HepG2 (cell line): ENCODE data around the gene HUNK. TPM values are rescaled to one million over a fixed set of nuclear protein-coding genes. Genes with fewer than 3 reads are reported as not detected.

Source experiments
- BHLHE40 ChIP-seq: IDR thresholded peaks from 2 replicates; pipeline ENCODE4 v1.6.1; 2011; ENCODE audit warnings: low read length, improper control_type of control experiment
- FOXO4 ChIP-seq: sonication (generic); formaldehyde crosslinking; conservative IDR thresholded peaks from 2 replicates; pipeline ENCODE4 v1.8.1; 2023; ENCODE audit warnings: missing genetic modification reagents
- HMG20B ChIP-seq: conservative IDR thresholded peaks from 2 replicates; pipeline ENCODE4 v1.6.1; 2016; ENCODE audit warnings: missing genetic modification reagents, missing compliant biosample characterization
- HMGA1 ChIP-seq: sonication (generic); formaldehyde crosslinking; conservative IDR thresholded peaks from 2 replicates; pipeline ENCODE4 v1.4.0; 2020; ENCODE audit warnings: missing genetic modification reagents
- MED1 ChIP-seq: sonication (generic); formaldehyde crosslinking; IDR thresholded peaks from 2 replicates; pipeline ENCODE4 v1.4.0; 2020; ENCODE audit warnings: missing genetic modification reagents
- MED13 ChIP-seq: sonication (generic); formaldehyde crosslinking; IDR thresholded peaks from 2 replicates; pipeline ENCODE4 v1.5.0; 2020; ENCODE audit warnings: missing genetic modification reagents
- NR0B2 ChIP-seq: sonication (generic); formaldehyde crosslinking; IDR thresholded peaks from 2 replicates; pipeline ENCODE4 v1.4.0; 2020; ENCODE audit warnings: mild to moderate bottlenecking, missing genetic modification reagents
- ONECUT2 ChIP-seq: sonication (generic); formaldehyde crosslinking; IDR thresholded peaks from 2 replicates; pipeline ENCODE4 v1.4.0; 2020; ENCODE audit warnings: missing genetic modification reagents
- PHF21A ChIP-seq: sonication (generic); formaldehyde crosslinking; IDR thresholded peaks from 2 replicates; pipeline ENCODE4 v1.5.0; 2020; ENCODE audit warnings: mild to moderate bottlenecking, missing genetic modification reagents
- PITX1 ChIP-seq: sonication (generic); formaldehyde crosslinking; IDR thresholded peaks from 2 replicates; pipeline ENCODE4 v1.5.1; 2020; ENCODE audit warnings: mild to moderate bottlenecking, missing genetic modification reagents
- POGK ChIP-seq: sonication (generic); formaldehyde crosslinking; conservative IDR thresholded peaks from 2 replicates; pipeline ENCODE4 v1.8.0; 2022; ENCODE audit warnings: mild to moderate bottlenecking, moderate library complexity, missing genetic modification reagents
- PRDM4 ChIP-seq: sonication (generic); formaldehyde crosslinking; IDR thresholded peaks from 2 replicates; pipeline ENCODE4 v1.9.0; 2021; ENCODE audit warnings: missing genetic modification reagents, borderline replicate concordance
- SMC3 ChIP-seq: IDR thresholded peaks from 2 replicates; pipeline ENCODE4 v1.6.1; 2011; ENCODE audit warnings: low read length, improper control_type of control experiment
- U2AF2 ChIP-seq: fragments of 200-400 bp; formaldehyde crosslinking; IDR thresholded peaks from 2 replicates; pipeline ENCODE4 v1.6.1; 2017; ENCODE audit warnings: low read depth, mild to moderate bottlenecking, low read length
- ZBTB2 ChIP-seq: sonication (generic); formaldehyde crosslinking; IDR thresholded peaks from 2 replicates; pipeline ENCODE4 v1.8.0; 2022; ENCODE audit warnings: low read depth, missing genetic modification reagents
- ZNF138 ChIP-seq: sonication (generic); formaldehyde crosslinking; IDR thresholded peaks from 2 replicates; pipeline ENCODE4 v1.5.0; 2020; ENCODE audit warnings: mild to moderate bottlenecking, low read depth, missing genetic modification reagents
- ZNF160 ChIP-seq: sonication (generic); formaldehyde crosslinking; IDR thresholded peaks from 2 replicates; pipeline ENCODE4 v1.8.0; 2022; ENCODE audit warnings: mild to moderate bottlenecking, inconsistent platforms, missing genetic modification reagents
- ZNF382 ChIP-seq: sonication (generic); formaldehyde crosslinking; IDR thresholded peaks from 2 replicates; pipeline ENCODE4 v1.5.0; 2020; ENCODE audit warnings: missing genetic modification reagents, mild to moderate bottlenecking, borderline replicate concordance
- ZNF383 ChIP-seq: sonication (generic); formaldehyde crosslinking; IDR thresholded peaks from 2 replicates; pipeline ENCODE4 v1.4.0; 2020; ENCODE audit warnings: missing genetic modification reagents, mild to moderate bottlenecking, borderline replicate concordance
- ZNF562 ChIP-seq: sonication (generic); formaldehyde crosslinking; IDR thresholded peaks from 2 replicates; pipeline ENCODE4 v1.8.0; 2022; ENCODE audit warnings: missing genetic modification reagents, borderline replicate concordance
- ZNF674 ChIP-seq: sonication (generic); formaldehyde crosslinking; IDR thresholded peaks from 2 replicates; pipeline ENCODE4 v1.5.0; 2020; ENCODE audit warnings: low read depth, mild to moderate bottlenecking, missing genetic modification reagents
- ZSCAN12 ChIP-seq: sonication (generic); formaldehyde crosslinking; IDR thresholded peaks from 2 replicates; pipeline ENCODE4 v1.9.0; 2021; ENCODE audit warnings: mild to moderate bottlenecking, missing genetic modification reagents
- ZSCAN21 ChIP-seq: sonication (generic); formaldehyde crosslinking; IDR thresholded peaks from 2 replicates; pipeline ENCODE4 v1.8.0; 2022; ENCODE audit warnings: mild to moderate bottlenecking, missing genetic modification reagents, moderate library complexity, borderline replicate concordance
- polyA plus RNA-seq, 8 experiments: library from polyadenylated mRNA; depleted of rRNA in 3 of 8; stranded (reverse) in 7 of 8; unstranded in 1 of 8; fragments of >200 nt; fragmentation: Illumina TruSeq in 4 of 8; extraction: Trizol in 4 of 8; gene quantifications; 2 replicates each; pipeline versions ENCODE4 v1.2.1 to v1.2.3, GENCODE V29; 2011 to 2016; ENCODE audit warnings: low read depth in 4 of 8, missing spikeins in 1 of 8, mixed read lengths in 1 of 8; ENCODE audit not compliant: insufficient read depth in 1 of 8
- total RNA-seq, 5 experiments: library from RNA; depleted of rRNA; stranded (reverse); fragments of >200 nt; fragmentation: Illumina TruSeq; extraction: Trizol; gene quantifications; 2 replicates each; pipeline ENCODE4 v1.2.3, GENCODE V29; 2016; ENCODE audit warnings: low read depth in 1 of 5

HUNK gene
- total and polyA plus RNA-seq, 2 of the 13 experiments (the other 11 are each of a cell fraction or from before 2014, with no cell fraction given) = 1.8 to 1.9 TPM

- TF ChIP-seq ZBTB2 (CRISPR knock-in tag) (no peak), HMGA1 (CRISPR knock-in tag) (no peak), BHLHE40 (peak; percentile 80), ZNF138 (no peak), NR0B2 (no peak), MED1 (peak; percentile 74), FOXO4 (CRISPR knock-in tag) (no peak), ZSCAN21 (CRISPR knock-in tag) (peak; percentile 85; the same call in 1 of the 2 replicates), ZNF383 (CRISPR knock-in tag) (no peak), SMC3 (peak; percentile 43), ZSCAN12 (CRISPR knock-in tag) (no peak), MED13 (CRISPR knock-in tag) (no peak), HMG20B (CRISPR knock-in tag) (no peak), ZNF562 (CRISPR knock-in tag) (no peak), PHF21A (CRISPR knock-in tag) (peak; percentile 83; the same call in 1 of the 2 replicates), PRDM4 (CRISPR knock-in tag) (no peak), ONECUT2 (CRISPR knock-in tag) (no peak), ZNF382 (CRISPR knock-in tag) (no peak), POGK (CRISPR knock-in tag) (peak; percentile 52; the same call in 1 of the 2 replicates), PITX1 (CRISPR knock-in tag) (peak; percentile 72; the same call in 1 of the 2 replicates), ZNF674 (CRISPR knock-in tag) (no peak), ZNF160 (CRISPR knock-in tag) (no peak), U2AF2 (no peak)
Measured at GRCh38 chr21:31900121-31900895, 27.5 kb downstream of the HUNK start (continued).
